Limb (tissue), 2 donors: ENCODE results near the gene SIM1.
A peak's percentile ranks its signal among the peaks of the same experiment; 100 is the strongest.
"Not testable (repeated sequence)": the region's sequence is repeated elsewhere in the genome, so short reads cannot be mapped to it uniquely, and the experiment has no call there.

Experiments used
- DNase-seq, 2 donors: peaks; one replicate each; pipeline ENCODE4 v3.0.0-alpha.2; 2016; ENCODE audit errors: extremely low spot score in 2 of 2

SIM1 gene

GRCh38 chr6:100354736-100355641 is 109.7 kb downstream of the SIM1 start:
- not testable (repeated sequence) for DNase-seq

- no peak for DNase-seq
Observed at GRCh38 chr6:100353276-100354015, 111.3 kb downstream of the SIM1 start.

GRCh38 chr6:100350139-100350538 is 114.6 kb downstream of the SIM1 start:
- DNase-seq: no peak

GRCh38 chr6:100349366-100349765 is 115.4 kb downstream of the SIM1 start:
- DNase-seq: no peak

- DNase-seq: no peak
Observed at GRCh38 chr6:100347901-100348550, 116.7 kb downstream of the SIM1 start.

- no peak for DNase-seq
Observed at GRCh38 chr6:100346828-100347227, 117.9 kb downstream of the SIM1 start.

GRCh38 chr6:100346203-100346602 is 118.5 kb downstream of the SIM1 start:
- DNase-seq: no peak

- no peak for DNase-seq
Observed at GRCh38 chr6:100344761-100345160, 120.0 kb downstream of the SIM1 start.

- DNase-seq: no peak
Observed at GRCh38 chr6:100344321-100344720, 120.4 kb downstream of the SIM1 start.

GRCh38 chr6:100343316-100344077 is 121.2 kb downstream of the SIM1 start:
- no peak for DNase-seq

- DNase-seq: no peak
Observed at GRCh38 chr6:100342830-100343229, 121.9 kb downstream of the SIM1 start.

GRCh38 chr6:100339574-100340255 is 125.0 kb downstream of the SIM1 start:
- DNase-seq: no peak

- no peak for DNase-seq
Observed at GRCh38 chr6:100338090-100338489, 126.6 kb downstream of the SIM1 start.

- DNase-seq: peak in 1 of 2 donors; percentile 38
Observed at GRCh38 chr6:100336876-100337275, 127.8 kb downstream of the SIM1 start.

- DNase-seq: peak in 1 of 2 donors; percentile 8
Observed at GRCh38 chr6:100335991-100336390, 128.7 kb downstream of the SIM1 start.
